HT-29 (cell line): ENCODE measurements around the gene GLS. TPM values are rescaled to one million over a fixed set of nuclear protein-coding genes. Genes with fewer than 3 reads are reported as not detected.
A peak's percentile ranks its signal among the peaks of the same experiment; 100 is the strongest.
"Not testable (repeated sequence)": the region's sequence is repeated elsewhere in the genome, so short reads cannot be mapped to it uniquely, and the experiment has no call there.

Experiments used
- DNase-seq: peaks from one replicate; pipeline ENCODE4 v3.0.0-alpha.2; 2015; ENCODE audit warnings: low spot score
- total RNA-seq: library from RNA; depleted of rRNA; stranded (reverse); fragments of >200 nt; shearing (Covaris generic); gene quantifications from 2 replicates; pipeline ENCODE4 v1.2.3, GENCODE V29; 2014

Gene GLS
- total RNA-seq, 1 experiment from 2014 or later = 25.2 TPM

GRCh38 chr2:190855245-190855644, 25.4 kb upstream of the GLS start:
- no peak for DNase-seq

GRCh38 chr2:190856985-190857384, 23.6 kb upstream of the GLS start:
- DNase-seq = no peak

- DNase-seq = no peak
Measured at GRCh38 chr2:190858817-190859216, 21.8 kb upstream of the GLS start.

- DNase-seq = no peak
Measured at GRCh38 chr2:190859347-190860297, 21.0 kb upstream of the GLS start.

- no peak for DNase-seq
Measured at GRCh38 chr2:190860985-190861680, 19.5 kb upstream of the GLS start.

GRCh38 chr2:190862128-190862527, 18.5 kb upstream of the GLS start:
- DNase-seq = not testable (repeated sequence)

- DNase-seq = no peak
Measured at GRCh38 chr2:190862571-190862991, 18.0 kb upstream of the GLS start.

- DNase-seq = no peak
Measured at GRCh38 chr2:190863946-190864345, 16.7 kb upstream of the GLS start.

GRCh38 chr2:190864375-190864774, 16.2 kb upstream of the GLS start:
- no peak for DNase-seq

GRCh38 chr2:190867212-190867611, 13.4 kb upstream of the GLS start:
- DNase-seq = no peak

- no peak for DNase-seq
Measured at GRCh38 chr2:190867832-190868231, 12.8 kb upstream of the GLS start.

GRCh38 chr2:190869721-190870120, 10.9 kb upstream of the GLS start:
- DNase-seq = no peak

- DNase-seq = not testable (repeated sequence)
Measured at GRCh38 chr2:190873451-190873850, 7.2 kb upstream of the GLS start.

- DNase-seq = no peak
Measured at GRCh38 chr2:190875891-190876290, 4.7 kb upstream of the GLS start.

GRCh38 chr2:190876631-190877030, 4.0 kb upstream of the GLS start:
- DNase-seq = no peak

GRCh38 chr2:190877436-190877835, 3.2 kb upstream of the GLS start:
- DNase-seq = no peak

GRCh38 chr2:190879474-190880377, 895 bp upstream of the GLS start:
- DNase-seq = peak; percentile 15

GRCh38 chr2:190881084-190881597, 520 bp downstream of the GLS start:
- no peak for DNase-seq

- DNase-seq = peak; percentile 78
Measured at GRCh38 chr2:190881598-190882410, 1.2 kb downstream of the GLS start.

- DNase-seq = no peak
Measured at GRCh38 chr2:190882411-190882766, 1.8 kb downstream of the GLS start.
